WTC11 (cell line): ENCODE results near the gene RASGRF2. TPM values are rescaled to one million over a fixed set of nuclear protein-coding genes. Genes with fewer than 3 reads are reported as not detected.

ENCODE experiments used
- ATAC-seq: fragments of 200-7000 bp; cut with Tn5 transposase; 2 replicates; pipeline ENCODE4 v1.10.0; 2021; ENCODE audit warnings: mild to moderate bottlenecking, moderate library complexity
- CTCF ChIA-PET: fragments of 300-600 bp; sonication (Branson Sonifier 250); formaldehyde crosslinking; loops from one replicate; lab custom pipeline; 2021; ENCODE audit warnings: antibody characterized with exemption; lab: Charles Lee
- POLR2A ChIA-PET: fragments of 350-600 bp; sonication (Branson Sonifier 250); formaldehyde crosslinking; loops from one replicate; lab custom pipeline; 2021; ENCODE audit warnings: antibody characterized with exemption; lab: Charles Lee
- DNase-seq: peaks from one replicate; pipeline ENCODE4 v3.0.0; 2021; ENCODE audit warnings: low spot score
- H3K27ac Mint-ChIP-seq: 2 replicates; pipeline ENCODE4 v1.8.0; 2021; ENCODE audit warnings: mixed read lengths
- H3K27me3 Mint-ChIP-seq: 2 replicates; pipeline ENCODE4 v1.8.0; 2021; ENCODE audit warnings: low read depth, mild to moderate bottlenecking, moderate library complexity, mixed read lengths
- H3K36me3 Mint-ChIP-seq: 2 replicates; pipeline ENCODE4 v1.8.0; 2021; ENCODE audit warnings: mixed read lengths
- H3K4me1 Mint-ChIP-seq: 2 replicates; pipeline ENCODE4 v1.8.0; 2022; ENCODE audit warnings: mixed read lengths
- H3K4me3 Mint-ChIP-seq: 2 replicates; pipeline ENCODE4 v1.8.0; 2021; ENCODE audit warnings: mild to moderate bottlenecking, moderate library complexity, mixed read lengths
- H3K9me3 Mint-ChIP-seq: 2 replicates; pipeline ENCODE4 v1.8.0; 2021; ENCODE audit warnings: mixed read lengths
- AR ChIP-seq: fragments of 250-450 bp; sonication (Bioruptor Pico); IDR thresholded peaks from 2 replicates; pipeline ENCODE4 v1.9.0; 2021; ENCODE audit warnings: mild to moderate bottlenecking
- ELF4 ChIP-seq: sonication (generic); formaldehyde crosslinking; IDR thresholded peaks from 2 replicates; pipeline ENCODE4 v1.8.1; 2022; ENCODE audit warnings: low read depth, mild to moderate bottlenecking, moderate library complexity, missing genetic modification reagents
- EMX1 ChIP-seq: fragments of 250-450 bp; sonication (Bioruptor Pico); IDR thresholded peaks from 2 replicates; pipeline ENCODE4 v1.8.0; 2021; ENCODE audit warnings: mild to moderate bottlenecking
- GRHL2 ChIP-seq: fragments of 250-450 bp; sonication (Bioruptor Pico); IDR thresholded peaks from 2 replicates; pipeline ENCODE4 v1.8.0; 2022; ENCODE audit warnings: mild to moderate bottlenecking, moderate library complexity; ENCODE audit not compliant: insufficient replicate concordance, severe bottlenecking
- GTF2I ChIP-seq: fragments of 250-450 bp; sonication (Bioruptor Pico); conservative IDR thresholded peaks from 2 replicates; pipeline ENCODE4 v1.4.0; 2021; ENCODE audit warnings: mild to moderate bottlenecking
- HMGA2 ChIP-seq: fragments of 250-450 bp; sonication (Bioruptor Pico); IDR thresholded peaks from 2 replicates; pipeline ENCODE4 v1.4.0; 2021; ENCODE audit warnings: mild to moderate bottlenecking, moderate library complexity
- JUN ChIP-seq: sonication (generic); formaldehyde crosslinking; IDR thresholded peaks from 2 replicates; pipeline ENCODE4 v1.8.0; 2023; ENCODE audit warnings: mild to moderate bottlenecking, missing genetic modification reagents
- MAX ChIP-seq: sonication (generic); formaldehyde crosslinking; IDR thresholded peaks from 2 replicates; pipeline ENCODE4 v1.8.0; 2022; ENCODE audit warnings: mild to moderate bottlenecking, missing genetic modification reagents
- MLX ChIP-seq: sonication (generic); formaldehyde crosslinking; IDR thresholded peaks from 2 replicates; pipeline ENCODE4 v1.8.1; 2023; ENCODE audit warnings: mild to moderate bottlenecking, missing genetic modification reagents, moderate library complexity
- NR2C2 ChIP-seq: sonication (generic); formaldehyde crosslinking; IDR thresholded peaks from 2 replicates; pipeline ENCODE4 v1.8.0; 2022; ENCODE audit warnings: mild to moderate bottlenecking, missing genetic modification reagents
- PRRX2 ChIP-seq: fragments of 250-450 bp; sonication (Bioruptor Pico); IDR thresholded peaks from 2 replicates; pipeline ENCODE4 v1.8.0; 2021; ENCODE audit warnings: mild to moderate bottlenecking
- RORB ChIP-seq: fragments of 250-450 bp; sonication (Bioruptor Pico); IDR thresholded peaks from 2 replicates; pipeline ENCODE4 v1.9.0; 2021; ENCODE audit warnings: mild to moderate bottlenecking
- SMAD3 ChIP-seq: sonication (generic); formaldehyde crosslinking; IDR thresholded peaks from 2 replicates; pipeline ENCODE4 v1.8.0; 2022; ENCODE audit warnings: missing genetic modification reagents, mild to moderate bottlenecking, borderline replicate concordance
- TP53 ChIP-seq: sonication (generic); formaldehyde crosslinking; IDR thresholded peaks from 2 replicates; pipeline ENCODE4 v1.8.1; 2023; ENCODE audit warnings: mild to moderate bottlenecking, missing genetic modification reagents
- USF1 ChIP-seq: sonication (generic); formaldehyde crosslinking; IDR thresholded peaks from 2 replicates; pipeline ENCODE4 v1.8.0; 2022; ENCODE audit warnings: mild to moderate bottlenecking, missing genetic modification reagents
- ZBTB43 ChIP-seq: sonication (generic); formaldehyde crosslinking; IDR thresholded peaks from 2 replicates; pipeline ENCODE4 v1.8.1; 2023; ENCODE audit warnings: mild to moderate bottlenecking, missing genetic modification reagents
- ZNF138 ChIP-seq: sonication (generic); formaldehyde crosslinking; conservative IDR thresholded peaks from 2 replicates; pipeline ENCODE4 v1.8.1; 2022; ENCODE audit warnings: mild to moderate bottlenecking, moderate library complexity, missing genetic modification reagents
- ZNF263 ChIP-seq: sonication (generic); formaldehyde crosslinking; IDR thresholded peaks from 2 replicates; pipeline ENCODE4 v1.8.1; 2022; ENCODE audit warnings: low read depth, mild to moderate bottlenecking, moderate library complexity, missing genetic modification reagents
- ZNF423 ChIP-seq: fragments of 250-450 bp; sonication (Bioruptor Pico); IDR thresholded peaks from 2 replicates; pipeline ENCODE4 v2.1.2; 2022; ENCODE audit warnings: mild to moderate bottlenecking, moderate library complexity
- ZNF512 ChIP-seq: sonication (generic); formaldehyde crosslinking; IDR thresholded peaks from 2 replicates; pipeline ENCODE4 v1.8.1; 2022; ENCODE audit warnings: missing genetic modification reagents, borderline replicate concordance
- ZNF532 ChIP-seq: fragments of 250-450 bp; sonication (Bioruptor Pico); IDR thresholded peaks from 2 replicates; pipeline ENCODE4 v1.9.0; 2021; ENCODE audit warnings: mild to moderate bottlenecking, borderline replicate concordance
- ZNF671 ChIP-seq: fragments of 250-450 bp; sonication (Bioruptor Pico); IDR thresholded peaks from 2 replicates; pipeline ENCODE4 v1.8.0; 2021; ENCODE audit warnings: mild to moderate bottlenecking
- total RNA-seq: library from RNA; stranded (reverse); gene quantifications from 3 replicates; pipeline ENCODE4 v1.2.3, GENCODE V29; 2021

RASGRF2 gene
- total RNA-seq, 1 experiment from 2014 or later = 17.6 TPM

GRCh38 chr5:81005708-81006107 is 45.5 kb downstream of the RASGRF2 start:
- H3K27ac Mint-ChIP-seq = no peak overlapping the region
- no peak for DNase-seq
- no peaks in the 10 kb centered on the region for H3K36me3 Mint-ChIP-seq
- TF ChIP-seq MAX (CRISPR knock-in tag) (no peak), JUN (CRISPR knock-in tag) (no peak), TP53 (CRISPR knock-in tag) (no peak), ZNF512 (CRISPR knock-in tag) (no peak), ZNF263 (no peak), ZNF138 (CRISPR knock-in tag) (no peak), PRRX2 (CRISPR knock-in tag) (no peak), MLX (CRISPR knock-in tag) (no peak), ZBTB43 (CRISPR knock-in tag) (no peak), GTF2I (CRISPR knock-in tag) (no peak), ELF4 (CRISPR knock-in tag) (no peak), EMX1 (CRISPR knock-in tag) (no peak), SMAD3 (no peak), NR2C2 (no peak), ZNF532 (CRISPR knock-in tag) (no peak)
- H3K9me3 Mint-ChIP-seq = no peaks in the 10 kb centered on the region
- no peaks in the 10 kb centered on the region for H3K27me3 Mint-ChIP-seq
- ATAC-seq = no peak
- H3K4me3 Mint-ChIP-seq = no peak overlapping the region
- H3K4me1 Mint-ChIP-seq = peaks cover 12% of the 10 kb centered on the region
- ChIA-PET POLR2A (no interaction called here), CTCF (no interaction called here)

- CTCF ChIA-PET = no interaction called here
- H3K4me3 Mint-ChIP-seq = no peak overlapping the region
- TF ChIP-seq ZNF671 (CRISPR knock-in tag) (no peak), USF1 (CRISPR knock-in tag) (no peak), ZNF423 (no peak), GRHL2 (no peak), NR2C2 (no peak), ZNF512 (CRISPR knock-in tag) (no peak), RORB (no peak), AR (CRISPR knock-in tag) (no peak), HMGA2 (CRISPR knock-in tag) (no peak)
Observed at GRCh38 chr5:81006231-81006630, 46.1 kb downstream of the RASGRF2 start.

More at GRCh38 chr5:81006231-81006630, 46.1 kb downstream of the RASGRF2 start:
- Mint-ChIP-seq H3K27me3 (no peaks in the 10 kb centered on the region), H3K27ac (peak overlapping the region; percentile 25; the same call in 1 of the 2 replicates), H3K4me1 (peaks cover 12% of the 10 kb centered on the region), H3K36me3 (no peaks in the 10 kb centered on the region), H3K9me3 (no peaks in the 10 kb centered on the region)
- POLR2A ChIA-PET = no interaction called here
- no peak for DNase-seq
- no peak for ATAC-seq
